SU-DHL-6 (cell line): ENCODE data around the gene SPX.

Source experiments
- H2AFZ ChIP-seq: fragments of 200-600 bp; sonication (generic); 2 replicates; pipeline ENCODE4 v1.6.1; 2014; ENCODE audit warnings: low read depth, mild to moderate bottlenecking, moderate library complexity, mixed read lengths, antibody characterized with exemption, low read length; ENCODE audit not compliant: severe bottlenecking
- H3F3A ChIP-seq: fragments of 200-600 bp; shearing (Covaris generic); 2 replicates; pipeline ENCODE4 v1.6.0; 2016; ENCODE audit warnings: antibody characterized with exemption, mild to moderate bottlenecking; ENCODE audit not compliant: insufficient read depth
- H3K27ac ChIP-seq: fragments of 200-600 bp; sonication (generic); 2 replicates; pipeline ENCODE4 v1.5.1; 2016; ENCODE audit warnings: low read depth, mild to moderate bottlenecking, low read length, moderate library complexity, mixed read lengths
- H3K27me3 ChIP-seq: fragments of 200-600 bp; sonication (generic), shearing (Covaris generic); 2 replicates; pipeline ENCODE4 v1.6.0; 2014; ENCODE audit warnings: mild to moderate bottlenecking, low read length
- H3K36me3 ChIP-seq: fragments of 200-600 bp; sonication (generic); 2 replicates; pipeline ENCODE4 v1.6.1; 2014; ENCODE audit warnings: mild to moderate bottlenecking, low read length, mixed read lengths
- H3K4me2 ChIP-seq: fragments of 300-600, 200-600 bp; shearing (Covaris generic), sonication (generic); 2 replicates; pipeline ENCODE4 v1.6.0; 2014; ENCODE audit warnings: low read length, low read depth, mild to moderate bottlenecking; ENCODE audit not compliant: poor library complexity, severe bottlenecking
- H3K4me3 ChIP-seq: fragments of 200-600 bp; sonication (generic); 2 replicates; pipeline ENCODE4 v1.5.1; 2014; ENCODE audit warnings: antibody characterized with exemption, low read length, mild to moderate bottlenecking, mixed read lengths; ENCODE audit not compliant: insufficient read depth, poor library complexity, severe bottlenecking
- H3K79me2 ChIP-seq: fragments of 200-600 bp; sonication (generic); 2 replicates; pipeline ENCODE4 v1.6.1; 2014; ENCODE audit warnings: mild to moderate bottlenecking, low read length, moderate library complexity; ENCODE audit not compliant: insufficient read depth
- H3K9ac ChIP-seq: fragments of 200-600 bp; sonication (generic); 2 replicates; pipeline ENCODE4 v1.7.0; 2014; ENCODE audit warnings: mild to moderate bottlenecking, low read length
- H3K9me2 ChIP-seq: fragments of 200-600 bp; sonication (generic); replicated peaks from 2 replicates; pipeline ENCODE4 v1.6.1; 2014; ENCODE audit warnings: low read length; ENCODE audit not compliant: insufficient read depth
- H3K9me3 ChIP-seq: fragments of 200-600 bp; sonication (generic); 2 replicates; pipeline ENCODE4 v1.6.1; 2014; ENCODE audit warnings: low read length, mixed read lengths; ENCODE audit not compliant: insufficient read depth
- H4K20me1 ChIP-seq: fragments of 200-600 bp; sonication (generic); 2 replicates; pipeline ENCODE4 v1.6.1; 2014; ENCODE audit warnings: low read depth, mild to moderate bottlenecking, antibody characterized with exemption, low read length, moderate library complexity, mixed read lengths
- EZH2phosphoT487 ChIP-seq: fragments of 200-600 bp; sonication (generic), shearing (Covaris generic); conservative IDR thresholded peaks from 2 replicates; pipeline ENCODE4 v1.6.1; 2018; ENCODE audit warnings: mild to moderate bottlenecking, antibody characterized with exemption, low read length, moderate library complexity, mixed read lengths
- TF ChIP-seq, protein P1 (sequence below): fragments of 200-600 bp; sonication (generic); IDR thresholded peaks from one replicate; pipeline ENCODE4 v1.5.1; 2017; ENCODE audit warnings: antibody characterized with exemption, mild to moderate bottlenecking, low read length, moderate library complexity; ENCODE audit not compliant: insufficient read depth, poor library complexity, severe bottlenecking

Gene SPX

GRCh38 chr12:21516281-21516680 lies 9.8 kb upstream of the SPX start:
- H3K79me2 ChIP-seq, result no peaks in the 10 kb centered on the region
- no peaks in the 10 kb centered on the region for H3K9me3 ChIP-seq
- H3K4me2 ChIP-seq, result no peak overlapping the region
- H3K4me3 ChIP-seq, result no peak overlapping the region
- no peaks in the 10 kb centered on the region; the same call in 1 of the 2 replicates for H3F3A ChIP-seq
- TF ChIP-seq, protein P1, sequence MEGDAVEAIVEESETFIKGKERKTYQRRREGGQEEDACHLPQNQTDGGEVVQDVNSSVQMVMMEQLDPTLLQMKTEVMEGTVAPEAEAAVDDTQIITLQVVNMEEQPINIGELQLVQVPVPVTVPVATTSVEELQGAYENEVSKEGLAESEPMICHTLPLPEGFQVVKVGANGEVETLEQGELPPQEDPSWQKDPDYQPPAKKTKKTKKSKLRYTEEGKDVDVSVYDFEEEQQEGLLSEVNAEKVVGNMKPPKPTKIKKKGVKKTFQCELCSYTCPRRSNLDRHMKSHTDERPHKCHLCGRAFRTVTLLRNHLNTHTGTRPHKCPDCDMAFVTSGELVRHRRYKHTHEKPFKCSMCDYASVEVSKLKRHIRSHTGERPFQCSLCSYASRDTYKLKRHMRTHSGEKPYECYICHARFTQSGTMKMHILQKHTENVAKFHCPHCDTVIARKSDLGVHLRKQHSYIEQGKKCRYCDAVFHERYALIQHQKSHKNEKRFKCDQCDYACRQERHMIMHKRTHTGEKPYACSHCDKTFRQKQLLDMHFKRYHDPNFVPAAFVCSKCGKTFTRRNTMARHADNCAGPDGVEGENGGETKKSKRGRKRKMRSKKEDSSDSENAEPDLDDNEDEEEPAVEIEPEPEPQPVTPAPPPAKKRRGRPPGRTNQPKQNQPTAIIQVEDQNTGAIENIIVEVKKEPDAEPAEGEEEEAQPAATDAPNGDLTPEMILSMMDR, result no peak
- no peak for TF ChIP-seq EZH2phosphoT487
- no peak overlapping the region for H3K9ac ChIP-seq
- no peaks in the 10 kb centered on the region; the same call in 1 of the 2 replicates for H4K20me1 ChIP-seq
- peaks cover 25% of the 10 kb centered on the region; the same call in 1 of the 2 replicates for H3K36me3 ChIP-seq
- H3K27me3 ChIP-seq, result no peaks in the 10 kb centered on the region
- H3K9me2 ChIP-seq, result no peaks in the 10 kb centered on the region
- H3K27ac ChIP-seq, result no peak overlapping the region
- H2AFZ ChIP-seq, result no peak overlapping the region

DNA sequence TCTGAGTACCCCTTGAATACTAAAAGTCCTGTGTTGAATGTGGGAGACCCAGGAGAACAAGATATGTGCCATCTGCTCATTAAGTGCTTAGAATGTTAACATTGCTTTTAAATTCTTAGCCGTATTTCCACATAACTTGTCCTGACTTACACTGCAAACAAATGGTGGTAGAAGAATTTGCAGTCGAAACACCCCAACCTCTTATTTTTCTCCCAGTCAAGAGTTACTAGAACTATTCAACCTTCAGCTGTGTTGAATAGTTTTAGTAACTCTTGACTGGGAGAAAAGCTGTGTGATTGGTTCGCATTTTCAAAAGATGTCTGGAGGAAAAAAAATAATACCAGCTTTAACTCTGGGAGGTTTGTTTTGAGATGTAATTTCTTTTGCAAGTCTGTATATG lies 7.6 kb upstream of the SPX start:
- H3K36me3 ChIP-seq, result peaks cover 25% of the 10 kb centered on the region; the same call in 1 of the 2 replicates
- no peak overlapping the region for H3K4me2 ChIP-seq

DNA sequence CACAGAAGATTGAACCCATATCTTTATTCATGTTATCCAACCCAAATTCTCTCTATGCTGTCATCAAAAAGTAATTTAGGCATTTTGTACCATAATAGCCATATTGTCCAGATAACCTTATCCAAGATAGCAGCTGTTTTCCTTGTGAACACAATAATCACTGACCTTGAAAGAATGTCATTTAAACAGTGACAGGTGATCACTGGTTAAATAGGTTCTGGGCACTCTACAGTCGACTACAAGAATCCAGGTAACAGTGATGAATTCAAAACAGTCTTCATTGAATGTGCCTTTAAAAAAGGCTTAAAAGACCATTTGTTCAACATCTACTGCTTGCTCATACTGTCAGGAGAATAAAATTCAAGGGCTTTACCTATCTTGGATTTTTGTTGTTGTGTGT lies 4.6 kb upstream of the SPX start:
- H3K9me2 ChIP-seq, result no peaks in the 10 kb centered on the region
- H3K9ac ChIP-seq, result no peak overlapping the region
- H3K27ac ChIP-seq, result no peak overlapping the region
- H3F3A ChIP-seq, result no peaks in the 10 kb centered on the region
- TF ChIP-seq EZH2phosphoT487, result no peak
- TF ChIP-seq, protein P1, result no peak
- no peaks in the 10 kb centered on the region for H3K79me2 ChIP-seq
- no peaks in the 10 kb centered on the region for H3K27me3 ChIP-seq
- no peak overlapping the region for H2AFZ ChIP-seq
- H3K4me2 ChIP-seq, result no peak overlapping the region
- H4K20me1 ChIP-seq, result no peaks in the 10 kb centered on the region
- no peaks in the 10 kb centered on the region for H3K9me3 ChIP-seq
- H3K36me3 ChIP-seq, result peaks cover 3% of the 10 kb centered on the region; the same call in 1 of the 2 replicates
- no peak overlapping the region for H3K4me3 ChIP-seq

More for the DNA sequence above, 7.6 kb upstream of the SPX start:
- Histone ChIP-seq H3K4me3 (no peak overlapping the region), H4K20me1 (no peaks in the 10 kb centered on the region; the same call in 1 of the 2 replicates), H3K9ac (no peak overlapping the region), H2AFZ (no peak overlapping the region), H3K9me2 (no peaks in the 10 kb centered on the region), H3K27ac (no peak overlapping the region), H3K27me3 (no peaks in the 10 kb centered on the region), H3K79me2 (no peaks in the 10 kb centered on the region), H3F3A (no peaks in the 10 kb centered on the region; the same call in 1 of the 2 replicates), H3K9me3 (no peaks in the 10 kb centered on the region)
- no peak for TF ChIP-seq EZH2phosphoT487
- TF ChIP-seq, protein P1, result no peak

GRCh38 chr12:21523148-21523547 lies 2.9 kb upstream of the SPX start:
- H3K9me3 ChIP-seq, result no peaks in the 10 kb centered on the region
- H3K9ac ChIP-seq, result no peak overlapping the region
- H3K9me2 ChIP-seq, result no peaks in the 10 kb centered on the region
- H3F3A ChIP-seq, result no peaks in the 10 kb centered on the region
- no peak overlapping the region for H3K4me3 ChIP-seq
- H3K4me2 ChIP-seq, result no peak overlapping the region
- no peaks in the 10 kb centered on the region for H4K20me1 ChIP-seq
- no peaks in the 10 kb centered on the region for H3K79me2 ChIP-seq
- TF ChIP-seq, protein P1, result no peak
- no peak overlapping the region for H3K27ac ChIP-seq
- no peak overlapping the region for H2AFZ ChIP-seq
- no peaks in the 10 kb centered on the region for H3K36me3 ChIP-seq
- no peaks in the 10 kb centered on the region for H3K27me3 ChIP-seq
